NOMO-1 (cell line): Measurements from ENCODE around the gene CDRT15.
"Not testable (repeated sequence)": the region's sequence is repeated elsewhere in the genome, so short reads cannot be mapped to it uniquely, and the experiment has no call there.

Source experiments
- DNase-seq, 2 experiments: peaks; one replicate each; lab custom pipeline; 2025; ENCODE audit not compliant: unreplicated experiment in 2 of 2; lab: John Stamatoyannopoulos, UW

CDRT15 gene

DNA sequence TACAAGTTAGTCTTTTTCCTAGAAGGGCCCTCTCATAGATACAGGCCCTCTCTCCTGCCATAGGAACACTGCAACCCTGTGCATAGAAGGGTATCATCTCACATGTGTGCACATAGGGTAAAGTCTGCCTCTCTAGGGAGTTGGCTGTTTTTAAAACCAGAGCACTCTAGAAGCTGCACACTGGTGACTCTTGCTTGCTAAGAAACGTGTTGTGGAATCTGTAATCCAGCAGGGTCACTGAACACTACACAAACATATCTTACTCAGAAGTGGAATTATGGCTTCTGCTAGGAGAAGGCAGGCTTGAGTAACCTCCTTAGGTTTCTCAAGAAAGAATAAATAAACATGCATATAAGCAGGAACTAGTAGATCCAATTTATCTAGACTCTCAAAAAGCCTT is 45.9 kb downstream of the CDRT15 start:
- DNase-seq: not testable (repeated sequence)

DNA sequence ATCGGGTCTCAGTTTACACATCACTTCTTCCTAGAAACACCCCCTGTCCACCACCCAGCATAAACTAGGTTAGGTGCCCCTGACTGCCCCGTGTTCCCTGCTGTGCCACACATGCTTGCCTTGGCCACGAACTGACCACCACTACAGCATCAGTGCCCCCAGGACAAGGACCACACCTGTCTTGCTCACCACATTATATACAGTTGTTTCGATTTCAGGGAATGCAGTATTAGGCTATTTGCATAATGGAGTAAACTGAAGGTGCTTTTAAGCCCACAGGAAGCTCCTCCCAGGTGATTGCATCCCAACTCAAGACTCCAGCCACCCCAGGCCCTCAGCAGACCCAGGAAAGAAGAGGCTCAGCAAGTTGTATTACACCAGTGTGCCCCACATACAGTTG is 50.2 kb downstream of the CDRT15 start:
- DNase-seq: not testable (repeated sequence)
